ENCODE data around the gene EMP2.

The EMP2 gene

DNA sequence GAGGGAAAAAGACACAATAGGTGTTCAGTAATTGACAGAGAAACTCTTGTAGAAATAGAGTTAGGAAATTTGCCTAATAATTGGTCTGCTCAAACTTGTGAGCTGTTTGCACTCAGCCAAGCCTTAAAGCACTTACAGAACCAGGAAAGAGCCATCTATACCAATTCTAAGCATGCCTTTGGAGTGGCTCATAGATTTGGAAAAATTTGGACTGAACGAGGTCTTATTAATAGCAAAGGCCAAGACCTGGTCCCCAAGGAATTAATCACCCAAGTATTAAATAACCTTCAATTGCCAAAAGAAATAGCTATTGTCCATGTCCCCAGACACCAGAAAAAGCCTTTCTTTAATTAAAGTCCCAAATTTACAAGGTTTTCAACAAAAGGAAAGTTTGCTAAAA is 90.3 kb downstream of the EMP2 start:
- DNase-seq (ENCODE audit: low read depth in 2 of 2): no peak

- no peak for DNase-seq (ENCODE audit: low read depth in 2 of 2)
Observed at GRCh38 chr16:10485698-10486382, 94.6 kb downstream of the EMP2 start.

GRCh38 chr16:10485159-10485558 is 95.2 kb downstream of the EMP2 start:
- DNase-seq (ENCODE audit: low read depth in 2 of 2): no peak

DNA sequence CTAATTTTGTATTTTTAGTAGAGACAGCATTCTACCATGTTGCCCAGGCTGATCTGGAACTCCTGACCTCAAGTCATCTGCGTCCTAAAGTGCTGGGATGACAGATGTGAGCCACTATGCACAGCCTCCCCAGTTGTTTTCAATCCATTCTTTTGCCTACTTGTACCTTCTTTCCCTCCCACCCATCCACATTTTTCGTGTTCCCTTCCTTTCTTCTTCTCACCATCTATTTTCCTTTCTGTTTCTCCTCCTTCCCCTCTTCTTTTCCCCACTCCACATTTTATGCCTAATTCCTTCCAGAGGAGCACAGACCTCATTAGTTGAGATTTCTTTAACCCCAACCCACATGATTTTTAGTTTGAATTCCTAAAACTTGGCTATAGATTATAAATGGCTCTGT is 100.2 kb downstream of the EMP2 start:
- no peak for DNase-seq (ENCODE audit: low read depth in 2 of 2)
